CD4-positive, alpha-beta T cell treated with Interleukin-6 at 100 ng/mL for 8 hours (primary cell): Measurements from ENCODE around the gene NOTCH3.

Experiments used
- DNase-seq: peaks from one replicate; pipeline ENCODE4 v3.0.0-alpha.2; 2020; ENCODE audit warnings: mixed read lengths, low spot score

Gene NOTCH3

DNA sequence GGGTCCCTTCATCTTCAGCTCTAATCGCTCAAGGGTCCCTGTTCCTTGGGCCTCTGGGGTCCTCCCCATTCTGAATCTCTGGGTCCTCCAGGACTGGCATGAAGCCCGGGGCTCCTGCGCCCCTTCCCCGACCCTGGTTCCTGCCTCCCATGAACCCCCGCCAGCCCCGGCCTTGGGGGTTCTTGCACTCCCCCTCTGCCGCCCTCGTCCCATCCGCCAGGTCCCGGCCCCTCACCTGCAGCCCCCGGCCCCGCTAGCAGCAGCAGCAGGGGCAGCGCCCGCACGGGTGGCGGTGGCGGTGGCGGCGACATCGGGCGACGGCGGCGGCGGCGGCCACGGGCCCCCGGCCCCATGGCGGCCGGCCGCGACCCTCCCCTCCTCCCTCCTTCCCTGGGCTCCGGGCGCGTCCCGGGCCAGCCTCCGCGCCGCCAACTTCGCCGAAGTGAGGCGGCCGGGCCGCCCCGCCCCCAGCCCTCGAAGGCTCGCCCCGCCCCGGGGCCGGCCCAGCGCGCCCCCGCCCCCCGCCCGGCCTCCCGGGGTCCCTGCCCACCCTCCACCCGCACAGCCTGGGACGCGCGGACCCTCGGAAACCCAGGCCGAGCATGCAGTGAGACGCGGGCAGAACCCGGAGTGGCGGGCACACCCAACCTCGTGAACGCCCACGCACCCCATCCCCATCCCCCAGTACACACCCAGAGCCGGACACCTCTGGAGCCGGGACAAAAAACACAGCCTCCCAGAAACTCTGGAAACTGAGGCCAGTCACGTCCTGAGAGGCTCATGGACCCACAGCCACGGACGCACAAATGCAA, at the start of gene NOTCH3:
TSS of gene NOTCH3 (minus strand) at position 443 of the 812 bp plus-strand sequence. CDS start at position 353, 90 bp downstream.
- no peak for DNase-seq

DNA sequence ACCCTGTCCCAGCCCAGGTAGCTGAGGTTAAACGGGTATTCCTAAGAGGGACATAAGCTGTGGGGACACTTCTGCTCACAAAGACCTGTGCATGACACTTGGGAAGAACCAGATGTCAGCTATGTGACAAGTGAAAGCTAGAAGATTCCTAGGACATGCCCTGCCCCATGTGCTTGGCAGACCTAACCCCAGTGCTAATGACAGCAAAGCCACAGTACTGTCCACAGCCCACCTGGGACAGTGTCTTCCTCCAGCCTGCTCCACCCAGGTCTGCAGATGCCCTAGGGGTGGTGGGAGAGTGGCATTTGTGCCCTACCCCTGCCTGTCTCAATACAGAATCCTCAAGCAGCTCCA, 49.8 kb upstream of the NOTCH3 start:
- no peak for DNase-seq

DNA sequence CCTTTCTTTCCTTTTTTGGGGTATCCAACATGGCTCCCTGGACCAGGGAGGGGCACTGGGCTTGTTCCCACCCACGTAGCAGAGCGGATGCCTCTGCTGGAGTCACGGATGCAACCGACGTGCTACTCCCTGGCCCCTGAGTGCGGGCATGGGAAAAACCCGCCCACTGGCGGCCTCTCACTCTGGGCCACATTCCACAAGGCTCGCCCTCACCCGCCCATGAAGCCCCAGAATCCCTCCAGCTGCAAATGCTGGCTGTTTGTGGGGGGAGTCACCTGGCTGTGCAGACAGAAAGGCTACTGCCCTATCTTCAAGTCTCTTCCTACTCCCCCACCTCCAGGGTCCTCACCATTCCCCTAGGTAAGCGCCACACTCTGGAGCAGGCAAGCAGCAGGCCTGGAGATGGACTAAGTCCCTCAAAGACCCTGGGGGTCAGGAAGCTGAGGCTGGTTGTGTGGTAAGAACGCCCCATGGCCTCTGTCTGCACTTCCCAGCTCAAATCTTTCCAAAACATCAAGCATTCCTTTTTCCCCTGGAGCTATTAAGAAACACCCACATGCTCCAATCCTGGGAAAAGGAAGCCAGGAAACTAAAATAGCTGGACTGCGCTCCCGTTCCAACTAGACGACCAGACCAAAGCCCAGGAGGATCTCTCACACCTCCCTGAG, 49.3 kb upstream of the NOTCH3 start:
- no peak for DNase-seq

DNA sequence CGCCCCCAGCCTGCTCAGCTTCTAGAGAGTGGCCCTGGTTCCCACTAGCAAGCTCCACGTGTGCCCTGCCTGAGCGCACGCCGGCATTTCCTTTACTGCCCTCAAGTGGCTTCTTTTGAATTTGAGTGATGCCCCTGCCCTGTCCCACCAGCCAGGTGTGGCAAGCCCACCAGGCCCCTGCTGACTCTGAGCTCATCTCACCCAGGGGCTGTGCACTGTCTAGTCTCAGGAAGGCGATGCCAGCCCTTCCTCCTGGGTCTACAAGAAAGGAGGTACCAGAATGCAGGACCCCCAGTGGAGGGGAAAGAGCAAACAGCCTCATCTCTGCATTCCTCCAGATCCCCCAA, 48.7 kb upstream of the NOTCH3 start:
- no peak for DNase-seq

DNA sequence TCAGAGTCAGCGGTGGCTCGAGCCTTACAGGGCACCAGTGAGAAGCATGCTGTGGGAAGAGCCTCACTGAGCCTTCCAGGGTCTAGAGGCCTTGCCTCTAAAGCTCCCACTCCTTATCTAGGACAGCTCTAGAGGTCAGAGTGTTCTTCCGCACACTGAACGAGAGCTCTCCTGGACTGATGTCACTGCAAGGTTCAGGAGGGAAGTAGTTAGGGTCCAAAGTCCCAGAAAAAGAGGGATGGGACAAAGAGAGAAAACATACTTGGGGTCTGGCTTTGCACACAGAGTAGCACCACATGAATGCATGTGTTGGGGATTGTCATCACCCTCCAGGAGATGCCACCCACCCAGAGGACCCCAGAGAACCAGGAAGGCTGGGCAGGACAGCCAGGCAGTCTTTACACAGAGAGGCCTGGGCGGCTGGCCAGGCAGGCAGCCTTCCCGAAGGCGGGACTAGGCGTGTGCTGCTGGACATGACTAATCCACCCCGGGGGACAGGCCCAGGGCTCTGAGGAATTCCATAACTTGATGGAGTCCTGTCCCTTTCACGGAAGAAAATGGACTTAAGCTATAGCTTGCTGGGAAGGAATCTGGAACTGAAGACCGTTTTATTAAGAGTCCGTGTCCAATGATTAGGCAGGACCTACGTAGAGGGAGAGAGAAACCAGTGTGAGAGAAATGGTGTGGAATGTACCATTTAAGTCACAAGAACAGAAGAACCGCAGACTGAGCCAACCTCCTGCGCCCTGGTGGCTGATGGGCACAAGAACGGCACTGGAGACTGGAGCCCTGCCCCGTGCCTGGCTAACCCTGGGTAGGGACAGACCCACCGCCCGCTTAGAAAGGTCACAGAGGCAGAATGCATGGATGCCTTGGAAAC, 48.1 kb upstream of the NOTCH3 start:
- no peak for DNase-seq

DNA sequence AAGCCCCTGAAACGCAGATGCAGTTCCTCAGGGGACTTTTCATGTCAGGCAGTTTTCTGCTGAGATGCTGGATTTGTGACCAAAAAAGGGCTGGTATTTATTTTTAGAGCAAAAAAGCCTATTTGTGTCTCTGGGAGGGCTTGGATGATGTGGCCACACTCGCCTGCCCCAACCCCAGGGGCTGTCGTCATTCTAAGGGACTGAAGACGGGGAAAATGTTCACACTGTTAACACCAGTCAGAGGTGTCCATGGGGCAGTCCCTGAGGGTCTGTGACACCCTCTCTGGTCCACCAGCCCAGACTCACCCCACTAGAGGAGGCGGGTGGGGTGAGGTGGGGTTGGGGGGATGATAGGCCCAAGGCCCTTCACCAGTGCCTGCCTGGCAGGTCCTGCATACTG, 47.3 kb upstream of the NOTCH3 start:
- DNase-seq = no peak

DNA sequence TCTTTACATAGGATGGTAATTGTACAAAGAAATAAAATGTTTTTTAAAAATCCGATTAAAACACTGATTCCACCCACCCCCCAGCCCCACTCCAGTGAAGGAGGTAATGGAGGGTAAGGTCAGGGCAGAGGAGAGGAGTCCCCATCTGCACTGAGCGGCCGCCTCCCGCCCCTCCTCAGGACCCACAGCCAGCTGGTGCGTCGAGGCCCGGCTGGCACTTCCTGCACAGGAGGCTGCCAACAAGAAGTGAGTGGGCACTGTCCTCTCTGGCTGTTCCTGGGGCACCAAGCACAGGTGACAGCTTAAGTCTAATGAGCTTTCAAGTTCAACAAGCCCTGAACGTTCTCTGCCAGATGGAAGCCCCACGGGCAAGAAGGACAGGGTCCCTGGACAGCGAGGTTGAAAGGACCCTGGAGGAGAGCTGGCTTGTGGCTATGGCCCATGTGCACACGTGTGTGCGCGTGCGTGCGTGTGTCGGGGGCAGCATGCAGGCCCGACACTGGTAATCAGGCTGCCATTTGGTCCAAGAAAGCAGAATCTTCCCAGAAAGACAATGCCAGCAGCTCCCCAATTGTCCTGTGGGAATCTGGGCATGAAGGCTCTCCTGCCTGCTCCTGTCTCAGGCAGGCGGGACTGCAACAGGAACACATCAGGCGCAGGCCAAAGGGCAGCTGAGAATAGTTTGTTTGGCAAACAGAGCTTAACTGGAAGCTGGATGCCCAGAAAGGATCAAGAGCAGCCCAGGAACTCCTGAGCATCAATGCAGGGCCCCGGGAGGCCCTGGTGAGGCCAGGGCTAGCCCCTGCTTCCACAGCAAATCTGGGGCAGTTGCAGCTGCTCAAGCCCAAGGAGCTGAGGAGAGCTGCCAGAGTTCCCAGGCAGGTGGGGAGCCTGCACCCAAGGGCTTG, 46.6 kb upstream of the NOTCH3 start:
- no peak for DNase-seq

DNA sequence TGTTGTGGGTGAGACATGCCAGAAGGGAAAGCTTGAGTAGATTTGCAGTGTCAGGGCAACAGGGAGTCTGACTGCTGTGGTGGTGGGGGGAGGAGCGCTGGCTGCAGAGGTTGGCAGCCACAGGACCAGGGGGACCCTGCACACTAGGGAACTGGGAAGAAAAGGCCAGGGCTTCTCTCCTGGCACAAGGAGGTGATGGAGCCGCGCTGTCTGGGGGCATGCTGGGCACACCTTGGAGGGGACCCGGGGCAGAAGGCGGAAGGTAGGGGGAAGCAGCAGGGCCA, 45.3 kb upstream of the NOTCH3 start:
- no peak for DNase-seq

DNA sequence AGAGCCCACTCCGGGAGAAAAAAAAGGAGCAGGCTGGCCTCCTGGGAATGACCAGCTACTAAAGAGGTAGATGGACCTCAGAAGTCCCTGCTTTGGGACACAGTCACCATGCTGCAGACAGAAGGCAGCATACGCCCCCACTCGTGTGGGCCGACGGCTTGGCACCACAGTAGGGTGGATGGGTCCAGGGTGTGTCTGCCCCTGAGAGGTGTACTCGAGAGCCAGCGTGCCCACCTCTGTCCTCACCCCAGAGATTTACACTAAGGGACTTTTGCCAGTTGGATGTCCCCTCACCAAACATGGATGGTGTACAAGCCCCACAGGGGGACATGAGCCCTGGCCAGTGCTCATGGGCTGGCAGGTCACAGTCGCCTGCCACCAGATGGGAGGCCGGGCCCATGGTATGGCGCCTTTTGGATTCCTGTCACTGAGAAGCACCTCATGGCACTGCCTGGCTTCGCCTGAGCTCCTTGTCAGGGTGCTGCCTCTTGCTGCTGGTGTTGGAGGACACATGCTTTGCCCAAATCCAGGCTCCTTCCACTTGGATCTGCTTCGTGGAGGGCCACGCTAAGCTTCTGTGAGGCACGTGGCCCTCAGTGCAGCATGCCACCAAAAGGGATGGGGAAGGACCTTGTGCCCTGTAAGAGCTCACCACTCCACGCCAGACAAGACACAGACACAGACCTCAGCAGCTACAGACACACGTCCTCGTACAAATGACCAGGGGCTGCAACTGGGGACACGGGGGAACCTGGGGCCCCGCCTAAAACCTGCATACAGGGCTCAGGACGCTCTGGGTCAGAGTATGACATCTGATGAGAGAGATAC, 44.8 kb upstream of the NOTCH3 start:
- DNase-seq = no peak

DNA sequence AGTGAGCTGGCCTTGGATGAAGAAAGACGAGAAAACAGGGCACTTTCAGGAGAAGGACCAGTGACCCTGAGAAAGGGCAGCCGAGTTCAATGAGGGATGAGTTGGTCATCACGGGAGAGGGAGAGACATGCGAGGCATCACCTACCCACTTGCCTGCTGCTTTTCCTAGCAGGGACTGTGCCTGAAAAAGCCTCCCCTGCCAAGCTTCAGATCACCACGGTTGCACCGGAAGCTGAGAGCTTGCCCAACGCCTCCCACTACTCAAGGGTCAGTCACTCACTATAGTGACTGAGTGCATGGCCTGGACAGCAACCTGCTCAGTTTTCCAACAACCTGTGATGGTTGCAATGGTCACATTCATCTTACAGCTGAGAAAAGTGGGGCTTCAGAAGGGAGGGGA, 44.0 kb upstream of the NOTCH3 start:
- DNase-seq = no peak

DNA sequence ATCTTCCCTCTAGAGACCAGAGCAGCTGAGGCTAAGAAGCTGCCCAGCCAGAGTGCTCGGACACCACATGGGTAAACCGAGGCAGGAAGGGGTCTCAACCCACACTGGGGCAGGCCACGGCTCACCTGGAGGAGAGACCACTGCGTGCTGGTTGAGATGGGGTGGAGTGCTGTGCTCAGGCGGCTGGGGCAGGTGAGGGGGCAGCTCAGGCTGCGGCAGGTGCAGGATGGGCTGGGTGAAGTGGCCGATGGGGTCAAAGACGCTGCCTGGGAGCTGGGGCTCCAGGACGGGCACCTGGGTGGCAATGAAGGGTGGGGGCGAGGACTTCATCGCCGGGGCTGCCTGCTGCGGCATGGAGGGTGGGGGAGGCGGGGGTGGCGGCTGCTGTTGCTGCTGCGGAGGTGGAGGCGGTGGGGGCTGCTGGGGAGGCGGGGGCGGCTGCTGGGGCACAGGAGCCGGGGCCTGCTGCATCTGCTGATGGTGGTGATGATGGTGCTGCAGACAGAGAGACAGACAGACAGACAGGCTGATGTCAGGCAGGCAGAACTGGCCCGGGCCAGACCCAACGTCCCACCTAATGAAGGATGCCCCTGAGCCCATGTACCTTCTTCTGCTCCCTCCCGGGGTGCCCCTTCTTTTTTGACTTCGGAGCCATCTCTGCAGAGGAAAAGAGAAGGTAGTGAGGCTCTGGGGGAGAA, 43.5 kb upstream of the NOTCH3 start:
- no peak for DNase-seq

DNA sequence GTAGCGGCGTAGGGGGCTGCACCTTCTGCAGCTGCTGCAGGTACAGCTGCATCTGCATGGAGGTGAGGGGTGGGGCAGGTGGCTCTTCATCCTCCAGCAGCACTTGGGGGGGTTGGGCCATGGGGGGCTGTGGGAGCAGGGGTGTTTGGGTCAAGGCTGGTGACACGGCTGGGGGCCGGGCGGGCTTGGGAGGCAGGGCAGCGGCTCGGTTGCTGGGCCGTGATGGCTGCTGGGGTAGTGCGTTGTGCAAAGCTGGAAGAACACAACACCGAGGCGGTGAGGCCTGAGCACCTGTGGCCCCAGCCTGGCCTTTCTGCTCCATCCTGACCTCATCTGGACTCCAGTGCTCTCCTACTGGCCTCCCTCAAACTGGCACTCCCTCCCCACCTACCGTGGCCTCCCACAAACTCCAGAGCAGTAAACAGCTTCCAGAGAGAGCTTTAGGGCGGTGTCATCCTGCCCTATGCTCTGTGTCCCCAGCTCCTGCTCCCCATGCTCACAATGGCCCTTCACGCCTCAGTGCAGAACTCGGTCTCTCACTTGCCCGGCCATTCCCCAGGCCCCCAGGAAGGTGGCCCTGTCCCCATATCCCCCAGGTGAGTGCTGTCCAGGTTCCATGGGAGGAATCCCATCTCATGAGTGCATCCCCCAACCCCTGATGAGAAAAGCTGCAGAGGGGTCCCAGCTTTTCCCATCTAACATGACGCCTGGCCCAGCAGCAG, 42.6 kb upstream of the NOTCH3 start:
- no peak for DNase-seq

DNA sequence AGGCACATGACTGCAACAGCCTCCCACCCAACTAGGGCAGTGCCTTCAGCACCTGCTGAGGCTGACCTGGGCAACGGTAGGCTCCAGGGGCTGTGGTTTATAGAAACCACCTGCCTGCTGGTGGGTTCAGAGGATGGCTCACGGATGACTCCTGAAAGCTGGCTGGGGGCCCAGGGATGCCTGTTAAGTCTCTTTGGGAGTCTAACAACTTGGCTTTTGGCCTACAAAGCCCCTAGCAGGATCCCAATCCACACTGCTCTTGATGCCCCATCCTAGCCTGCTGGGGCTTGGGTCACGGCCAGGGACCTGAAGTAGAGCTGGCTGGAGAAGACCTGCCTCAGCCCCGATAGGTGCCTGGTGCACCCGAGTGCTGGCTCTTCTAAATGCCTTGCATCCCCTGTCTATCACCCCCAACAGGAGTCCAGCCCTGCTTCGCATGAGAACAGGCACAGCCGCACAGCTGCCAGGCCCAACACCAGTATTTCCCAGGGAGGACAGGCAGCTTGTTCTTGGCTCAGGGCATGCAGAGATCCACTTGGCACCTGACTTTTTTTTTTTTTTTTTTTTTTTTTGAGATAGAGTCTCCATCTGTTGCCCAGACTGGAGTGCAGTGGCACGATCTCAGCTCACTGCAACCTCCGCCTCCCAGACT, 40.6 kb upstream of the NOTCH3 start:
- DNase-seq = no peak

DNA sequence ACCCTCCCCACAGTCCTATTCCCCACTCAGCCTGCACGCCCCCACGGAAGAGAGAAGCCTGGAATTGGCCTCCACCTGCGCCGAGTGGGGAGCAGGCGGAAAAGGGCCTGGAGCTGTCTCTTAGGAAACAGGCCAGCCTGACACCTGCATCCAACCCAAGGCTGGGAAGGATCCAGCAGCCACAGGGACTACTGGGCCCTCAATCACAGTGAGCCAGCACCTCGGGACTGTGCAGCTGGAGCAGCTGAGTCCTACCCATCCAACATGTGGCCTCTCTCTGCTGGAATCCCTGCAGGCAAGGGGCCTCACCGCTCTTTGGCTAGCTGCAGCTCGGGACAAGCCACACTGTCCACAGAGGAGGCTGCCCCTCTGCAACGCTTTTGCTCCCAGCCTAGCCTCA, 39.7 kb upstream of the NOTCH3 start:
- DNase-seq = no peak

DNA sequence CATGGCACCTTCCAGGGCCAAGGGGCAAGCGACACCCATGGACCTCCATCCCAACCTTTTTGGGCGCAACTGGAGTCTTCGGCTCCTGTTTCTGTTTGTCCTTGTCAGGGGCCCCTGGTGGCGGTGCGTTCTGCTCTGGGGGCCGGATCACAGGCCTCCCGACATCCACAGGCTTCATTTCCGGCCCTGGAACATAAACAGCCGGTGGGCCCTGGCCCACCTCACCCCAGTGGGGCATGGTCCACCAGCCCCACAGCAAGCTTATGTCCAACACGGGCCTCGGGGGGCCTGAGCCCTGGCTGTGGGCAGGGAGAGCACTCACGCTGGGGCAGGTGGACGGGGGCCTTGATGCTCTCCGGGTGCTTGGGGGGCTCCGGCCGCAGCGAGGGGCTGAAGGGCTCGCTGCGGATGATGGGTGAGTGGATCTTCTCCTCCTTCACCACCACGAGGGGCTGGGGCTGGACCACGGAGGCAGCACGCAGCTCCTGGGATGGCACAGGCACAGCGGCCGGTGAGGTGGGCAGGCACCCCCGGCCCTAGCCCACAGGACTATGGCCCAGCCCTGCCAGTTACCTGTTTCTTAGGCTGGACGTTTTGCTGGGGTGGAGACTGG, 38.6 kb upstream of the NOTCH3 start:
- DNase-seq = no peak

DNA sequence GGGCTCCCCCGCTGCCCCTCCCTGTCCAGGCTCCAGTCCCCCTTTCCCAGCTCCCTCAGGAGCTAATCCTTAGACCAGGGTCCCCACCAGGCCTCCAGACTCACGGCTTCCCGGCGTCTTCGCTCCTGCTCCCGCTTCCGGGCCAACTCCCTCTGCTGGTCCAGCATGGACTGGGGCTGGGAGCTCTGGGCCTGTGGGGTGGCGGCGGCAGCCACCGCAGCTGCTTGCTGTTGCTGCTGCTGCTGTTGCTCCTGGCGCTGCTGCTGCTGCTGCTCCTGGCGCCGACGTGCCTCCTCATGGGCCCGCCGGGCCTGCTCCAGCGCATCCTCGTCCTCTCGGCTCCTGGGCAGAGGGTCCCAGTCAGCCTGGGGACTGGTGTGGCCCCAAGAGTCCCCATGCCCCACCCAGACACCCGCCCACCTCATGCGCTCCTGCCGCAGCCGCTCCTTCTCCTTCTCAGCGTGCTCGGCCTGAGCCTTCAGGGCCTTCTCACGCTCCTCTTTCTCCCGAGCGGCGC, 37.9 kb upstream of the NOTCH3 start:
- DNase-seq = no peak

DNA sequence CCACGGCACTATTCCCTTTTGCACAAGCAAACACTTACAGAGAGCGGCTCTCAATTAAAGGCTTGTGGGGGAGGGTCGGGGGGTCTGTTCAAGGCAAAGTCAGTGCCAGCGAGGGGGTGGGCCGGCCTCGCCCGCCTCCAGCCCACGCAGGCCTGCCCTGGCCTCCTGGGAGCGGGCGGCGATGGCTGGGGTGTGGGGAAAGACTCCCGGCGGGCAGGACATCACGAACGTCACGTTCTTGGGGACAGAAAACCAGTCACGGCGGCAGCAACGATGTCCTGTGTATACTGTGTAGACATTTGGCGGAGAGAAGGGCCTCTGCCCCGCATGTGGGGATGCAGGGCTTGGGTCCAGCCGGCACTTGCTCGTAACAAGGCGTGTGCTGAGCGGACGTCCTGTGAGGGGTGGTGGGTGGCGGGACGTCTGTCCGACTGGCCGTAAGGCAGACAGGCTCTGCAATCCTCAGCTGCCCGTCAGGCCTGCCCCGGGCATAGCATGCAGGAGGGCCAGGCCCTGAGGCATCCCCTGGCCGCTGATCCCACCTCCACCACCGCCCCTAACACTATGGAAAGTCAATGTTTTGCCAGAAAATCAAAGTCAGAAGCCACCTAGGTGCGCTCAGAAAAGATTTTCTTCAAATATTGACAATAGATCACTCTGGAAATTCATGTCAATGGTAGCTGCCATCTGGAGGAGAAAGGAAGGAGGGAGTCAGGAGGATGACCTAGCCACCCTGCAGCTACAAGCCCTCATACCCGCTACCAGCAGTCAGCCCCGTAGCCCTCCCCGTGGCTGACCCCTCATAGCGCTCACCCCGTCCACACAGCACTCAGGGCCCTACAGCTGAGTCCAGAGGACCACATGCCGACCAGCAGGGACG, 37.2 kb upstream of the NOTCH3 start:
- no peak for DNase-seq

DNA sequence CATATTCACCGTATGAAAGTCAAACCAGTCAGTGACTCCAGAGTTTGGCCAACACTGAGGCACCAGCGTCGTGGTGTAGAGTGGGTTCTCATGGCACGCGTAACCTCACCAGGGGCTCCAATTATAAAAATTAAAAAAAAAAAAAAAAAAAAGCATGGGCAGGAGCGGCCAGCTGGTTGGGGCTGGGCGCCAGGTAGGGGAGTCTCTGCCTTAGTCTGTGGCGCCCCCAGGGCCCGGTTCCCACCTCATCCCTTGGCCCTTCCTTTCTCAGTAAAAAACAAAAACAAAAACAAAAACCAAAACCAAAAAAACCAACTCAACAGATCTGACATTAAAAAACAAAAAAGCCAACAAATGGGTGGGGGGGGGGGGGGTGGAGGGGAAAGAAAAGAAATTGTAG, 36.1 kb upstream of the NOTCH3 start:
- no peak for DNase-seq
